Measurements from ENCODE around the gene SFT2D2.

The SFT2D2 gene

DNA sequence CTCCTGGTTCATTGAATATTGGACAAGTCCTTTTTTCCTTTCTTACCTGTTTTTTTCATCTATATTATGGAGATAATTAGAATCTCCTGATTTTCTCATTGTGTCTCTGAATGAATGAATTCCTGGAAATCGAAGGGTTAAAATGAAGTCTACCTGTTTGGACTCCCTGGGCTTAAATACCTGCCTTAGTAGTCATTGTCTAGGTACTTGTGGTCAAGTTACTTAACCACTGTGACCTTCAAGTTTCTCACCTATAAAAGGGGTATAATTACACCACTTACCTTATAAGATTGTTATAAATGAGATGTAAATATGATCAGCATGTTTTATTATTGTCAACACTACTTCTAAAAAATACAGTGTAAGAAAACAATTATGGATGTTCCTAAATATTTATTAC, 45.8 kb downstream of the SFT2D2 start:
- no peak for DNase-seq

DNA sequence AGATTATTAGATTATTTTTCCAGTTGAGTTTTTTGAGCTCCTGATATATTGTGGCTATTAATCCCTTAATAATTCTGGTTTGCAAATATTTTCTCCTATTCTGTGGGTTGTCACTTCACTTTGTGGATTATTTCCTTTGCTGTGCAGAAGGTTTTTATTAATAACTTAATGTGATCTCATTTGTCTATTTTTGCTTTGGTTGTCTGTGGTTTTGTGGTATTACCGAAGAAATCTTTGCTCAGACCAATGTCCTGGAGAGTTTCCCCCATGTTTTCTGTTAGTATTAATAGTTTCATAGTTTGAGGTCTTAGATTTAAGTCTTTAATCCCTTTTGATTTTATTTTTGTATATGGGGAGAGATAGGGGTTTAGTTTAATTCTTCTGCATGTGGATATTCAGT, 47.8 kb downstream of the SFT2D2 start:
- no peak for DNase-seq

DNA sequence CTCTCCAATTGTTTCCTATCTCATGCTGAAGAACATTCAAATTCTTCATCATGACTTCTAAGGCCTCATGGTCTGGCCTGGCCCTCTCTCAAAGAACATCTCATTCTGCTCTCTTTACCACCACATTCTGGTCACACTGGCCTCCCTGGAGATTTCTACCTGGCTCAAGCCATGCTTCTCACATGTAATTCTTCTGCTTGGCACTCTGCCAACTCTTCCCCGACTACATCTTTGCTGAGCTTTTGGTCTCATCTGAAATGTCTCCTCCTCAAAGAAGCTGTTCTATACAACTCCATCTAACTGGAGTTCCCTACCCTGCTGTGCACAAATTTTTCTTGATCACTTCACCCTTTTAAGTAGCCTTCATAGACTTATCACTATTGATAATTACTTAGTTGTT, 53.4 kb downstream of the SFT2D2 start:
- DNase-seq, result no peak

DNA sequence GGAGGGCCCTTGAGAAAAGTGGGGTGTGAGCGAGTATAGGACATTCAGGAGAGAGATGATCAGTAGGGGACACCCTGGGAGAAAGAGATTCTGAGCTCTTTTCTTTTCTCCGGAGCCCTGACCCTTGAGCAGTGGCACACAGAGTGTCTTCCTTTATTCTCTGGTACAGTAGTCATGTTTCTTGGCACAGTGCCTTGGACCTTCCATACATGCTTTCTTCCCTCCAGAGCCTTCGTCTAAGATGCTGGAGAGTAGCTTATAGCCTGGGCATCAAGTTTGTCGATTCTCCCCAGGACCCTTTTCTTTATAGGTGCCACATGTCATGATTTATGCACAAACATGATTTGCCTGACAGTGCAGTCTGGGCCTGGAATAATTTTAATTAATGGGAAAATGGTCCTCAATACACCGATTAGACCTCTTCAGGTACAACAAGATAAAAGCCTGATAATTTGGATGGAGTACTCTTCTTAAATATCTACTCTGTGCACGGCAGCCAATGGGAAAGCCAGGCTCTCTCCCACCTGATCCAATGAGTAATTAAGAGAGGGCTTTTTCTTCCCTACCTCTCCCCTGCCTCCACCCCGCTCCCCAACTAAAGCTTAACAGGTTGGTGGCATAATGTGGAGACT, 54.6 kb downstream of the SFT2D2 start, which contains the start of gene TBX19:
TSS of gene TBX19 (plus strand) at position 582 of the 632 bp plus-strand sequence. CDS start 214 bp downstream, outside the sequence.
- DNase-seq, result no peak

DNA sequence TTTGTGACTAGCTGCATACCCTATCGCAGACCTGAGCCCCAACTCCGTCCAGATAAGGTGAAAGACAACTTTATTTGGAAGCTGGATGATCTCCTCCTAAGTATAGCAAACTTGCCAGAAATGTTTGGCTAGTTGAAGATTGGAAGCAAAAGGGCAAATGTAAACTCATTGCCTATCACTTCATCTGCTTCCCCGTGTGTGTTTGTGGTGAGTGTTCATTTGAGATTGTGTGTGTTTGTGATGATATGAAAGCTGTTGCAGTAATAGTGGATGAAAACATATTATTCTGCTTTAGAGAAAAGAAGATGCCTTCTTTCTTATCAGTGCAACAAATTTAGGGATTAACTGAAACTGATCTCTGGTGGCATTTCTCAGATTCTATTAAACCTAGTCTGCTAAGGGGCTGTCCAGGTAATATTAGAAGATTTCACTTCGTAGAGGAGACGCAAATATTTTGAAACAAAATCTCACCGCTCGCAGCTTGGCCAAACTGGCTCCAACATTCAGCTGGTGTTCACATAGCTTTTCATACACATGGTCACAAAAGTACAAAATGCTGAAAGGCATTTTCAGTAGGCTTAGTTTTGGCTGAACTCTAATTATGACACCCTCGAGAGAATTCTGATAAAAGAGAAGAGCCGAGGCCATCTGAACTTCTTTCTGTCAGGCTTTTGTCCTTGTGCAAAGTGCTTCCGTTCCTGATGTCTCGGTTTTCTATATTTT, 56.0 kb downstream of the SFT2D2 start:
- DNase-seq, result no peak

DNA sequence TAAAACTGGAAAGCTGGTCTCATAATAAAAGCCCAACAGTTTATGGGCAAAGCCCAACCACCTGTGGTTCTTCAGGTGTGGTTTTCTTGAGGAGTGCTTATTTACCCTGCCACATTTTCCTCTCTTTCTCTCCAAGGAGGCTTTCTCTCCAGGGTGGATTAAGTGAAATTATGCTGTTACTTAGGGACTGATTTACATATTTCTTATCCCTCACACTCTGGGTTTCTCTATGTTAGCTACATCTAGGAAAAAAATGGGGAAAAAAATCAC, 59.7 kb downstream of the SFT2D2 start:
- no peak for DNase-seq

DNA sequence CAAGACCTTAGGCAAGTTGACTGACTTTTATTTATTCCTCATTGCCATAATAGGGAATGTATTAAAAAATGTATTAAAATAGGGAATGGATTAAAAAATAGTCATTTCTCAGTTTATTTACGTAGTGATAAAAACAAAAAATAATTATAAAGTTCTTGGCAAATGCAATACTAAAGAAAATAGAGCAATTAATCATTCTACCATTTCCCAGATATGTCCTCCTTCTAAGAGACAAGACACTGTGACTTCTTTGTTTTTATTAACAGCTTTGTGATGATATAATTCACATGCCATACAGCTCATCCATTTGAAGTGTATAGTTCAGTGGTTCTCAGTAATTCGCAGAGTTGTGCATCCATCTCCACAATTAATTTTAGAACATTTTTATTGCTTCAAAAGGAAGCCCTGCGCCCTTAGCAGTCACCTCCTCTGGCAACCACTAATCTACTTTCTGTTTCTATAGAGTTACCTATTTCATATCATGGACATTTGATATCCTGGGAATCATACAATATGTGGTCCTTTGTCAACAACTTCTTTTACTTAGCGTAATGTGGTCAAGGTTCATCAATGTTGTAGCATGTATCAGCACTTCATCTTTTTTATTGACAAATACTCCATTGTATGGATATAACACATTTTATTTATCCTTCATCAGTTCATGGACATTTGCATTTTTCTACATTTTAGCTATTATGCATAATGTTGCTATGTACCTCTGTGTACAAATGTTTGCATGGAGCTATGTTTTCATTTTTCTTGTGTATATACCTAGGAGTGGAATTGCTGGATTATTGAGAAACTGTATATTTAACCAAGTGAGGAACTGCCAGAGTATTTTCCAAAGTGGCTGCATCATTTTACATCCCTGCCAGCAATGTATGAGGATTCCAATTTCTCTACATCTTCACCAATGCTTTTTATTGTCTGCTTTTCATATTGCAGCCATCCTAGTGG, 60.4 kb downstream of the SFT2D2 start:
- no peak for DNase-seq

DNA sequence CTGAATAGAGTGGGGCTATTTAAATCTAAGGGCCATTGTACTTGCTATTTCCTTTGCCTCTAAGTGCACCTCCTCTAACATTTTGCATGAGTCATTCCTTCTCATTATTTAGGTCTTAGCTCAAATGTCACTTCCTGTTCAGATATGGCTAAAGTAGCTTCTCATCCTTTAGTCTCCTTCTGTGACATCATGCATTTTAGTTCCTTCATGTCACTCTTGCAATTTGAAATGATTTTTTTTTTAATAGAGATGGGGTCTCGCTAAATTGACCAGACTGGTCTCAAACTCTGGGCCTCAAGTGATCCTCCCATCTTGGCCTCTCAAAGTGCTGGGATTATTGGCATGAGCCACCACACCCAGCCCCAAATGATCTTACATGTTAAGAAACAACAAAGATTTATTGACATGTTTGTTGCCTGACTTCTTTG, 61.4 kb downstream of the SFT2D2 start:
- no peak for DNase-seq

DNA sequence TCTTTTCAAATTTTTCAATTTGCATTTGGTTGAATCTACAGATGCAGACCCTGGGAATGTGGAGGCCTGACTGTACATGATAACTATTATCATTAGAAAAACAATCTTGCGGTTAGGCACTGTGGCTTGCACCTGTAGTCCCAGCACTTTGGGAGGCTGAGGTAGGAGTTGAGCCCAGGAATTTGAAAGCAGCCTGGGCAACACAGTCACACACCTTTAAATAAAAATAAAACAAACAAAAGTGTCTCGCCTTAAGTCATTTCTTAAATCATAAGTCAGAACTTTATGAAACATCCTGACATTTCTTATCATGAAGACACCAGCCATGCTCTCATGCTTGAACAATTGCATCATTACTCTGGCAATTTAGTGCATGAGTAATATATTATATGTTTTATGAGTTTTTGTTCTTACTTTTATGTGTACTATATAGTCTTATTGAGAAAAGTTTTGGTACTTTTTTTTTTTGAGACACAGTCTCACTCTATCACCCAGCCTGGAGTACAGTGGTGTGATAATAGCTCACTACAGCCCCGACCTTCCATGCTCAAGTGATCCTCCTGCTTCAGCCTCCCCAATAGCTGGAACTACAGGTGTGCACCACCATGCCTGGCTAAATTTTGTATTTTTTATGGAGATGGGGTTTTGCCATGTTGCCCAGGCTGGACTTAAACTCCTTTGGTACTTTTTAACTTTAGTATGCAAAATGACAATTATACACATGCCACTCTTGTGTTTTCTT, 62.7 kb downstream of the SFT2D2 start:
- DNase-seq, result no peak

DNA sequence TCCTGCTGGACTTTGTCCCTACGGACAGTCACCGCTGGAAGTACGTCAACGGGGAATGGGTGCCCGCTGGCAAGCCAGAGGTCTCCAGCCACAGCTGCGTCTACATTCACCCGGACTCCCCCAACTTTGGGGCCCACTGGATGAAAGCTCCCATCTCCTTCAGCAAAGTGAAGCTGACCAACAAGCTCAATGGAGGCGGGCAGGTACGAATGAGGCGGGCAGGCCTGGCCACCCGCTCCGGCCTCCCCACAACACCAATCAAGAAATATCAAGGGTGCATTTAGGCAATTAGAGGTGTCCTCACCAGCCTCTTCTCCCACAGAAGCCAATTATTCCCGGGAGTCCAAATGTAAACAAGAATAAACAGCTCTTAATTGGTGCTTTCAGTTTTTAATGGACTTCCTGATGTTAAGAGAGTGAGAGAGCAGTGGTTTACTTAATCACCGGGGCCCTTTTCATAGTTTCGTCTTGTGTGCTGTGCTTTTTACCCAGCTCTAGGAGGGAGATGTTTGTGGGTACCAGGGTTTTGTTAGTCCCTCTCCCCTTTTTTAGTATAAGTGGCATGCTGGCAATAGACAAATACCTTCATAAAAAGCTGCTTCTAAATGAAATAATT, 65.5 kb downstream of the SFT2D2 start:
- no peak for DNase-seq

DNA sequence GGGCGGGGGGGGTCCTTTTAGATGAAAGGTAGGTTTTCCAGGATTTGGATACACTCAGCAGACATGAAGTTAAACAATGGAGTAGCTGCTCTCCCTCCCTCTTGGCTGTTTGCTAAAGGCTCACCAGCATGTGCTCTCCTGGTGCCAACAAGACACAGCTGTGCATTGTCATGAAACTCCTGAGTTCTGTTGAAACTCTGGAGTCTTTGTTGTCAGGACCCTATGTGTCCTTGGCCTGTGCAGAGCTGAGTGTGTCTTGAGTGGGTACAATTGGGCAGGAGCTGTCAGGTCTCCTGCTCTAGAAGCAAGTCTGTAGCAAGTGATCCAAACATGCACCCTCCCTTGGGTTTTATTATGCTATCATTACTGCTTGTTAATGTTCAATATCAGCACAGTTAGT, 67.6 kb downstream of the SFT2D2 start:
- no peak for DNase-seq

DNA sequence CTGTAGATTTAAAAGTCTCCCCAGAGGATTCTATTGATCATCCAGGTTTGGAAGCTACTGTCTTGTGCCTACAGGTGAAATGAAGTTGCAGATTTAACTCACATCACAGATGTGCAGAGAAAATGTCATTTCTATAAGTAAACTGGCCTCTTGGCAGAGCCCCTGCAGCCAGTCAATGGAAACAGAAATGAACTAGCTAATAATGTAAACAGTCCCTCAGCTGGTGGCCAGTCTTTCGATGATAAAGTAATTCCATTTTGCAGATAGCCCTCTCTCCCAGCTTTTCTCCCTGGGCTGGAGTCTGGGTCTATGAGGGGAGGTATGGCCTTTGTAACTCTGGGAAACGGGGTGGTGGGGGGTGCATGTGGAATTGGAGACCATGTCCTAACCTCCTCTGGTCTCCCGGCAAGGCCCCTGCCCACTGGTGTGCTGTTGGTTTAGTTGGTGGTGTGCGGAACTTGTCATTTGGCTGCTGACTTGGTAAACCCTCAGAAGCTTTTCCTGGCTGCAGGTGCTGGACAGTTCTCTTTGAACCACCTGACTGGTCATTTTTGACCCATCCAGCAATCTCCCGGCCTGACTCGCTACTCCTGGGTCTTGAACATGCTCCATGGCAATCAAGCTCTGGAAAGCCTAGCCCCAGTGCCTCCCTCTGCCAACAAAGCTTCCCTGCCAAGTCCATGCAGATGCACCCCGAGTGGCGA, 69.8 kb downstream of the SFT2D2 start:
- DNase-seq, result no peak

DNA sequence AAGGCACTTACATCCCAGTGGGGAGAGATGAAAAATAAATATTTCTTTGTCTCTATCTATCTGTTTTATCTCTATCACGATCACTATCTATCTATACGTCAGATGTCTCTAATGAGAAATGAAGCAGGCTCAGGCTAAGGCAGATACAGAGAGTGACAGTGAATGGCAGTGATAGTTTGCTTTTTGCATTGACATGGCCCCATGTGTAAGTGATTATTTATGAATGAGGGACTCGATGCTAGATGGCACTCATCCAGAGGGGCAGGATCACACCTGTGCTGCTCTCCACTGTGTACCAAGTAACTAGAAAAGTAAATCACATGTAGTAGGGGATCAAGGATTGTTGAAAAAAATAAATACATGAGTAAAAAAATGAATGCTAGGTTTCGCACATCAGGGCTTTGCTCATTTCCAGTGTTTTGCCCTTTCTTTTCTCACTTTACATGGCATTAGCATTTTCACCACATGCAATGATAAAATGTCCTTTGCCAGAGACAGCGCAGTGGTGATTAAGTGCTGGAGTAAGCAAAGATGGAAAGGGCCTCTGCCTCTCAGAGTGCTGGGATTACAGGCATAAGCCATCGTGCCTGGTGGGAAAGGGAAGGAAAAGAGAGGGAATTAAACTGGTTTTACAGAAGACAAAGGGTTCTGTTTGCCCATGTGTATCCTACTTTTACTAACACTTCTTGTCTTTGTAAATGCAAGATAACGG, 71.4 kb downstream of the SFT2D2 start:
- DNase-seq, result no peak

DNA sequence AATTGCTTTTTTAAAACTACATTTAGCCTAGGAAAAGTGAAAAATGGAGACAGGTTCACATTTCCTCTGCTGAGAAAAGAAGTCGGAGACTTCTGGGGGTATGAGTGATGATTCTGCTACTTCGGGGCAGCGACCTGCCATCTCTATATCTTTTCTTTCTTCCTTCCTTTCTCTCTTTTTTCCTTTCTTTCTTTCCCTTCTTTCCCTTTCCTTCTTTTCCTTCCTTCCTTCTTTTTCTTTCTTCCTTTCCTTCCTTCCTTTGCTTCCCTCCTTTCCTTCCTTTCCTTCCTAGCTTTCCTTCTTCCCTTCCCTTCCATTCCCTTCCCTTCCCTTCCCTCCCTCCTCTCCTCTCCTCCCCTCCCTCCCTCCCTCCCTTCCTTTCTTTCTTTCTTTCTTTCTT, 72.6 kb downstream of the SFT2D2 start:
- no peak for DNase-seq

DNA sequence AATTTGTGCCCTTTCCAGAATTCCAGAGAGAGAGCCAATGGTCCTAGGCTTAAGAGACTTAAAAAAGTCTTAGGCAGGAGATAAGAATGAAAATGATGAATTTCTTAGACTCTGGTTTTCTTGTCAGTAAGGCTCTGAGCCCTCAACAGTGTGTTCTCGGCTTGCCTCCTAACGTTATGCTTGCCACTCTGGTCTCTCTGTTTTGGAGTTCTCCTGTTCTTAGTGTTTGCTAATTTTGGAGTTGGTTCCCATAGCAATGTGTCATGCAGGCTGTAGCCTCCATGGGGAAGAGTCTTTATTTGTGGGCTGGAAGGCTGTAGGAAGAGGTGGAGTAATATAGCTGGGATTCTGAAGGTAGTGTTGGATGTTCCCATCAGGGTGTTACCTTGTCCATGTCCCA, 74.8 kb downstream of the SFT2D2 start:
- no peak for DNase-seq

DNA sequence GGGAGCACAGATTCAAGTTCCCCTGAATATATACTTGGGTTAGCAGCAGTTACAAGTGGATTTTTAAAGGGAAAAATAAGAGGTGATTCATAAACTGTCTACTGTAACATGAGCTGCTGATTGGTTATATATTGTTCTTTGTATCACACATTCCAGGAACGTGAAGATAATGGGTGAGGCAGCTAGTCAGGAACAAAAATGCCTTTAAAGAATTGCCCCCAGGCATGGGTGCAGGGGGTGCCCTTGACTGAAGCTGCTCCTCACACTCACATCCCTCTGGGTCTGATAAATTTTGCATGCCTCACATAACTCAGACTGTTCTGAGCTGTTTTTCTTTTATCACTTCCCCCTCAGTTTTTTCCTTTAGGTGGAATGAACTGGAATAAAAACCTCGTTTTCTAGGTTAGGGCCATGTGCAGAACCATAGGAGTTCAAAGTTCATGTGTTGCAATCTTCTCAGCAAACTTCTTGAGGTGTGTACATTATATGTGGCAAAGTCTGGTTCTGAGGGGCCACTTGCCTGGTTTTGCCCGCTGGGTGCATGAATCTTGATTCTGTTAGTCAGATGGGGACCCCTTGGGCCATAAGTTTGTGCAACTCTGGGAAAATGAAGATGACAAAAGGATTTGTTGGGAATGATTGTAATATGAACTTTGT, 76.0 kb downstream of the SFT2D2 start:
- DNase-seq, result no peak
